NCI-H146 treated with DMSO at 0.1 percent for 48 hours (cell line): ENCODE results near the gene AKAP8L.

Source experiments
- DNase-seq: peaks from one replicate; lab custom pipeline; 2025; ENCODE audit not compliant: unreplicated experiment; lab: John Stamatoyannopoulos, UW

AKAP8L gene

GRCh38 chr19:15432629-15433518, 14.1 kb upstream of the AKAP8L start:
- peak; percentile 70 for DNase-seq

GRCh38 chr19:15432018-15432494, 13.3 kb upstream of the AKAP8L start:
- DNase-seq, result no peak

GRCh38 chr19:15431396-15432017, 12.7 kb upstream of the AKAP8L start:
- no peak for DNase-seq

GRCh38 chr19:15430526-15431120, 11.8 kb upstream of the AKAP8L start:
- no peak for DNase-seq

GRCh38 chr19:15429825-15430467, 11.2 kb upstream of the AKAP8L start:
- DNase-seq, result no peak

- no peak for DNase-seq
Observed at GRCh38 chr19:15428956-15429824, 10.4 kb upstream of the AKAP8L start.

- no peak for DNase-seq
Observed at GRCh38 chr19:15427991-15428471, 9.2 kb upstream of the AKAP8L start.

- DNase-seq, result no peak
Observed at GRCh38 chr19:15427350-15427700, 8.5 kb upstream of the AKAP8L start.

- DNase-seq, result no peak
Observed at GRCh38 chr19:15426485-15427349, 7.9 kb upstream of the AKAP8L start.

GRCh38 chr19:15425321-15425950, 6.6 kb upstream of the AKAP8L start:
- no peak for DNase-seq

GRCh38 chr19:15424692-15425272, 6.0 kb upstream of the AKAP8L start:
- DNase-seq, result no peak

GRCh38 chr19:15424121-15424520, 5.3 kb upstream of the AKAP8L start:
- no peak for DNase-seq

- no peak for DNase-seq
Observed at GRCh38 chr19:15423130-15423529, 4.3 kb upstream of the AKAP8L start.

GRCh38 chr19:15422296-15423075, 3.7 kb upstream of the AKAP8L start:
- no peak for DNase-seq

GRCh38 chr19:15421721-15422260, 3.0 kb upstream of the AKAP8L start:
- no peak for DNase-seq

- no peak for DNase-seq
Observed at GRCh38 chr19:15421136-15421695, 2.4 kb upstream of the AKAP8L start.

GRCh38 chr19:15419413-15420025, 731 bp upstream of the AKAP8L start:
- DNase-seq, result no peak
